ENCODE data around the gene UBAC1. TPM values are rescaled to one million over a fixed set of nuclear protein-coding genes. Genes with fewer than 3 reads are reported as not detected.

The UBAC1 gene
- total RNA-seq, 1 donor from 2014 or later: 34.5 TPM

DNA sequence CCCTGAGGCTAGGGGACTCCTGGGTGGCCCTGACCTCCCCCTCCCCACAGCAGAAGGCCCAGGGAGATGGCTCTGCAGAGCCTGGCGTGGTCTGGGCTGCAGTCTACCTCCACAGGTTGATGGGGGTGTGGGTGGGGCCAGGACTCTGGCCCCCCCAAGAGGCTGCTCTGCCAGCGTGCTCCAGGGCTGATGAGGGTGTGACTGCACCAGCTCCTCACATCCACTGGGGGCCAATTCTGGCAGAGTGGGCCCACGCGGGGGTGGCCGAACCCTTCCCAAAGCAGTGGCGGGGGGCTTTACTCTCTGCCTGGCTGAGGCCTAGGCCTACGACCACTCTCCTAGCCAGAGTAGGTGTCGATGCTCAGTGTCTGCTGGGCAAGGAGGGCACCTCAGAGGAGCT is 28.0 kb upstream of the UBAC1 start:
- Mint-ChIP-seq H3K27me3 (peaks cover 3% of the 10 kb centered on the region), H3K9me3 (no peaks in the 10 kb centered on the region), H3K27ac (no peak overlapping the region), H3K36me3 (no peaks in the 10 kb centered on the region), H3K4me1 (ENCODE audit: unreplicated experiment) (peaks cover 3% of the 10 kb centered on the region), H3K4me3 (no peak overlapping the region)
- TF ChIP-seq, protein P1, sequence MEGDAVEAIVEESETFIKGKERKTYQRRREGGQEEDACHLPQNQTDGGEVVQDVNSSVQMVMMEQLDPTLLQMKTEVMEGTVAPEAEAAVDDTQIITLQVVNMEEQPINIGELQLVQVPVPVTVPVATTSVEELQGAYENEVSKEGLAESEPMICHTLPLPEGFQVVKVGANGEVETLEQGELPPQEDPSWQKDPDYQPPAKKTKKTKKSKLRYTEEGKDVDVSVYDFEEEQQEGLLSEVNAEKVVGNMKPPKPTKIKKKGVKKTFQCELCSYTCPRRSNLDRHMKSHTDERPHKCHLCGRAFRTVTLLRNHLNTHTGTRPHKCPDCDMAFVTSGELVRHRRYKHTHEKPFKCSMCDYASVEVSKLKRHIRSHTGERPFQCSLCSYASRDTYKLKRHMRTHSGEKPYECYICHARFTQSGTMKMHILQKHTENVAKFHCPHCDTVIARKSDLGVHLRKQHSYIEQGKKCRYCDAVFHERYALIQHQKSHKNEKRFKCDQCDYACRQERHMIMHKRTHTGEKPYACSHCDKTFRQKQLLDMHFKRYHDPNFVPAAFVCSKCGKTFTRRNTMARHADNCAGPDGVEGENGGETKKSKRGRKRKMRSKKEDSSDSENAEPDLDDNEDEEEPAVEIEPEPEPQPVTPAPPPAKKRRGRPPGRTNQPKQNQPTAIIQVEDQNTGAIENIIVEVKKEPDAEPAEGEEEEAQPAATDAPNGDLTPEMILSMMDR (conservative IDR thresholded peaks at IDR 0.05): peak; percentile 25
- DNase-seq (ENCODE audit: extremely low spot score, unreplicated experiment): no peak

DNA sequence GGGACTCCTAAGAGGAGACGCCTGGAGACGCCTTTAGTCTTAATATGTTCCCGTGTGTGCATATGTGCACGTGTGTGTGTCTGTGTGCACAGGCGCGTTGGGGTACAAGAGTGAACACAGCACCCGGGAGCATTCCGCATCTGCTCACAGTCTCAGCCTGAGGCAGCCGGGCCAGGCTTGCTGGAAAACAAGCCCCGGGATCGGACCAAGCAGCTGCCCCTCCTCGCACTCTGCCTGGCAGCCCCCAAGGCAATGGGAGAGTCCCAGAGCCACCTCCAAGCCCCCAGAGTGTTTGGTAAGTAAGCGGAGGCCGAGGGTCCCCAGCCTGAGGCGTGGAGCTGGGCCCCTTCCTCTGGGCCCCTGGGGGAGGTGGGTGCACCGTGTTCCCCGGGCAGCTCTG is 27.3 kb upstream of the UBAC1 start:
- TF ChIP-seq, protein P1 (conservative IDR thresholded peaks at IDR 0.05): no peak

DNA sequence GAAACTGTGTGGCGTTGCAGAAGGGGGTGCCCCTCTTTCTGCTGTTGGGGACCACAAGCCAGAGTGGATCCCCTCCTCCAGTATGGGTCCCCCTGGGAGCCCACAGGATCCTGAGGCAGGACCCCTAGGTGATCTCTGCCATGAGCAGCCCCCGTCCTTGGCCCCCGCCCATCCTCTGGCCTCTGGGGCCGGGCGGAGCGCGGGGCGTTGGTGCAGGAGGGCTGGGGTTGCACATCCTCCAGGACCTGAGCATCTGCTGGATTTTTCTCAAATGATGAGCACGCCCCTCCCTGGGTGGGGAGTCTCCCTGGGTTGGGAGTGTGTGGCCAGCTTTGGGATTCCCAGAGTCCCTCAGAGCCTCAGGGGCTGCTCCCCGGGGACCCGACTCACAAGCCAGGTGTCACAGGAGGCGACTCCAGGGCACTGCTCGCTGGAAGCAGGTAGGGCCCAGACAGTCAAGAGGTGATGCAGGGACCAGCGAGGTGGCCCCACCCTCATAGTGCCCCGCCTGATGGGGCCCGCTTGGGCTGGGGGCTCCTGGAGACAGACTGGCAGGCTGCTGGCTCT is 26.7 kb upstream of the UBAC1 start:
- Mint-ChIP-seq H3K9me3 (no peaks in the 10 kb centered on the region), H3K36me3 (no peaks in the 10 kb centered on the region), H3K4me3 (no peak overlapping the region), H3K27ac (no peak overlapping the region), H3K4me1 (ENCODE audit: unreplicated experiment) (peaks cover 3% of the 10 kb centered on the region), H3K27me3 (peaks cover 8% of the 10 kb centered on the region)
- TF ChIP-seq, protein P1 (conservative IDR thresholded peaks at IDR 0.05): no peak
- no peak for DNase-seq (ENCODE audit: extremely low spot score, unreplicated experiment)

More for the DNA sequence above, 27.3 kb upstream of the UBAC1 start:
- Mint-ChIP-seq H3K27ac (no peak overlapping the region), H3K36me3 (no peaks in the 10 kb centered on the region), H3K27me3 (peaks cover 8% of the 10 kb centered on the region), H3K4me1 (ENCODE audit: unreplicated experiment) (peaks cover 3% of the 10 kb centered on the region), H3K9me3 (no peaks in the 10 kb centered on the region), H3K4me3 (no peak overlapping the region)
- no peak for DNase-seq (ENCODE audit: extremely low spot score, unreplicated experiment)

DNA sequence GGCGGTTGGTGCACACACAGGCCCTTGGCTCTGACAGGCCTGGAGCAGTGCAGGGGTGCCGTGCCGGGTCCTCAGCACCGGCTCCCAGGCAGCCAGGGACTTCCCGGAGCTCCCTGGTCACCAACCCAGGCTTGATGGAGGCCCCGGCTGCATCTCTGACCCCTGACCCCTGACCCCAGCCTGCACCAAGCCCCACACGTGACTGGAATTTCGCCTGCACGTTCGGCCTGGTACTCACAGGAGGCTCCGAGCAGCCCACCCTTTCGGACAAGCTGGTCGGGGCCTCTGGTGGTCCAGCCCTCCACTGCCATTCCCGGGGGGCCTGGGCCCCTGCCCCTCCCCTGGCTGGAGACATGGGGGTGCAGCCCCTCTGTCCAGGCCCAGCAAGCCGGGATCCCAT is 25.4 kb upstream of the UBAC1 start:
- Mint-ChIP-seq H3K9me3 (no peaks in the 10 kb centered on the region), H3K4me1 (ENCODE audit: unreplicated experiment) (no peaks in the 10 kb centered on the region), H3K4me3 (no peak overlapping the region), H3K36me3 (no peaks in the 10 kb centered on the region), H3K27ac (no peak overlapping the region), H3K27me3 (peaks cover 8% of the 10 kb centered on the region)
- DNase-seq (ENCODE audit: extremely low spot score, unreplicated experiment): no peak
- TF ChIP-seq, protein P1 (conservative IDR thresholded peaks at IDR 0.05): no peak

DNA sequence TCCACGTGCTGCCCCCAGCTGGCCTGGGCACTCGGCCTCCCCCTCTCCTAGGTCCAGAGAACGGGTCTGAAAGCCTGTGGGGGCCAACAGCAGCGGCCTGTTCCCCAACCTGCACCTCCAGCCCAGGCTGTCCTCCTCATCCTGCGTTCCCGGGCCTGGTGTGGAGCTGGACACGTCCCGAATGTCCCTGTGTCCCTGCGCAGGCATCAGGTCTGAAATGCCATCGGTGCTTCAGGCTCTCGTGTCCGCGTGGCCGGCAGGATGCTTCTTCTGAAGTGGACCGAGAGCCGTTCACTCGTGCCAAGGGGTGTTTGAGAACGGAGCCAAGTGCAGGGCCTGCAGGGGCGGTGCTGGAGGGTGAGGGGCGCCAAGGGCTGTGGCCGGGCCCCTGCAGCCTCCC is 24.7 kb upstream of the UBAC1 start:
- H3K27ac Mint-ChIP-seq: no peak overlapping the region
- no peaks in the 10 kb centered on the region for H3K9me3 Mint-ChIP-seq
- H3K4me1 Mint-ChIP-seq (ENCODE audit: unreplicated experiment): no peaks in the 10 kb centered on the region
- H3K4me3 Mint-ChIP-seq: no peak overlapping the region
- no peak for DNase-seq (ENCODE audit: extremely low spot score, unreplicated experiment)
- peaks cover 8% of the 10 kb centered on the region for H3K27me3 Mint-ChIP-seq
- TF ChIP-seq, protein P1 (conservative IDR thresholded peaks at IDR 0.05): no peak
- H3K36me3 Mint-ChIP-seq: no peaks in the 10 kb centered on the region

DNA sequence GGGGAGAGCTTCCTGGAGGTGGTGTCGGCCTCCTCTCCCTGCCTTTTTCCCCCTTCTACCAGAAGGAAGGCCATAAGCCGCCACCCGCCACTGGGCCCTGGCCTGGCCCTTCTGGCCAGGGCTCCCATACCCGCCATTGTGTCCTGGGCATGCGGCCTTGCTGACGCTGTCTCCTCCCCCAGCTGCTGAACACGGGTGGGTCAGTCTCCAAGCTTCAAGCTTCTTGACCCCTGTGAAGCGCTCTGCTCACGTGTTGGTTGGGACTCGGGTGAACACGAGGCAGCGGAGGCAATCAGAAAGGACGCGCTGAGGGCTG is 24.2 kb upstream of the UBAC1 start:
- no peaks in the 10 kb centered on the region for H3K36me3 Mint-ChIP-seq
- no peak overlapping the region for H3K4me3 Mint-ChIP-seq
- no peaks in the 10 kb centered on the region for H3K9me3 Mint-ChIP-seq
- TF ChIP-seq, protein P1 (conservative IDR thresholded peaks at IDR 0.05): no peak
- peaks cover 8% of the 10 kb centered on the region for H3K27me3 Mint-ChIP-seq
- no peaks in the 10 kb centered on the region for H3K4me1 Mint-ChIP-seq (ENCODE audit: unreplicated experiment)
- DNase-seq (ENCODE audit: extremely low spot score, unreplicated experiment): no peak
- H3K27ac Mint-ChIP-seq: no peak overlapping the region
